Lower leg skin (tissue), 3 donors: ENCODE results near the gene GAS2L2.

ENCODE experiments used
- CTCF ChIP-seq, 3 donors: fragments of 450-650 bp; IDR thresholded peaks; one replicate each; pipeline ENCODE4 v1.5.1; 2016; ENCODE audit warnings: antibody characterized with exemption in 3 of 3, mild to moderate bottlenecking in 3 of 3, moderate library complexity in 2 of 3
- POLR2A ChIP-seq, 2 donors: fragments of 450-650 bp; IDR thresholded peaks; one replicate each; pipeline ENCODE4 v1.6.1; 2016 to 2017; ENCODE audit warnings: antibody characterized with exemption in 2 of 2, mild to moderate bottlenecking in 1 of 2, moderate library complexity in 1 of 2

GRCh38 chr17:35709874-35710273 lies 43.2 kb downstream of the GAS2L2 start:
- TF ChIP-seq CTCF (IDR thresholded peaks at IDR 0.05) (no peak), POLR2A (IDR thresholded peaks at IDR 0.05) (no peak)
